ENCODE data around the gene MYADML2. TPM values are rescaled to one million over a fixed set of nuclear protein-coding genes. Genes with fewer than 3 reads are reported as not detected.
A peak's percentile ranks its signal among the peaks of the same experiment; 100 is the strongest.

MYADML2 gene
- total RNA-seq, 4 donors from 2014 or later: not detected

DNA sequence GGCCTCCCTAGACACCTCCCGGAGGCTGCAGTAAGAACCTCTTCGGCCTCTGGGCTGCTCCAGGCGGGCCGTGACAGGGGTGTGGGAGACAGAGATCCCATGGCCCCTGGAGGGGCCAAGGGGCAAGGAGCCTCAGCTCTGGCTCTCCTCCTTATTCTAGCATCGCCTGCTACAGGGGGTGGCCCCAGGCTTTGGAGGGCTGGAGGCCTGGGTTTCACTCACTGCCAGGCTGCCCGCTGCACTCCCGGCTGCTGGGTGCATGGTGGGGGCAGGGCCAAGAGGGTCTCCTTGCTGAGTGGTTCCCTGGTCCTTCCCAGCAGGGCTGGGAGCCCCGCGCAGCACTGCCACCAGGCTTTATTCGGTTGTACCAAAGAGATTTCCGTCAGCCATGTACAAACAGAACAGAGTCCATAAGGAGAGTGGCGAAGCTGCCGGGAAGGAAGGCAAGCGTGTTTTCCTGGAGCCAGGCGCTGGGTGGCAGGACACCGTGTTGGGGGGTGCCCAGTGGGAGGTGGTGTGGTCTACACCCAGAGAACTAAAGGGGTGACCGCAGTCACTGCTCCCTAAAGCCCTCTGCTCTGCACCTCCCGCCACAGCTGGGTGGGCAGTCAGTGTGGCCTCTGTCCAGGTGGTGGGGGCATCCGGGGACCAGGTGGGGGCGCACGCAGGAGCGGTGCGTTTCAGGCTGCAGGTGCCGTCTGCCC is 43.0 kb downstream of the MYADML2 start:
- intact Hi-C loops (cut with DNase I): no loop called here
- 91 to 95% methylated on average over 8 to 17 of the region's 24 CpGs for WGBS, 2 donors
- Histone ChIP-seq H3K36me3 (peaks cover 4 to 78% (median 11%) of the 10 kb centered on the region in 3 donors), H3K27me3 (peaks cover 0 to 20% (median 0%) of the 10 kb centered on the region in 4 donors), H3K4me3 (no peak overlapping the region), H3K9me3 (no peaks in the 10 kb centered on the region), H3K27ac (no peak overlapping the region), H3K4me1 (peaks cover 11 to 35% (median 13%) of the 10 kb centered on the region in 3 donors)
- no peak for DNase-seq
- no peak for TF ChIP-seq POLR2A (IDR thresholded peaks at IDR 0.05)
- TF ChIP-seq, protein P1, sequence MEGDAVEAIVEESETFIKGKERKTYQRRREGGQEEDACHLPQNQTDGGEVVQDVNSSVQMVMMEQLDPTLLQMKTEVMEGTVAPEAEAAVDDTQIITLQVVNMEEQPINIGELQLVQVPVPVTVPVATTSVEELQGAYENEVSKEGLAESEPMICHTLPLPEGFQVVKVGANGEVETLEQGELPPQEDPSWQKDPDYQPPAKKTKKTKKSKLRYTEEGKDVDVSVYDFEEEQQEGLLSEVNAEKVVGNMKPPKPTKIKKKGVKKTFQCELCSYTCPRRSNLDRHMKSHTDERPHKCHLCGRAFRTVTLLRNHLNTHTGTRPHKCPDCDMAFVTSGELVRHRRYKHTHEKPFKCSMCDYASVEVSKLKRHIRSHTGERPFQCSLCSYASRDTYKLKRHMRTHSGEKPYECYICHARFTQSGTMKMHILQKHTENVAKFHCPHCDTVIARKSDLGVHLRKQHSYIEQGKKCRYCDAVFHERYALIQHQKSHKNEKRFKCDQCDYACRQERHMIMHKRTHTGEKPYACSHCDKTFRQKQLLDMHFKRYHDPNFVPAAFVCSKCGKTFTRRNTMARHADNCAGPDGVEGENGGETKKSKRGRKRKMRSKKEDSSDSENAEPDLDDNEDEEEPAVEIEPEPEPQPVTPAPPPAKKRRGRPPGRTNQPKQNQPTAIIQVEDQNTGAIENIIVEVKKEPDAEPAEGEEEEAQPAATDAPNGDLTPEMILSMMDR (IDR thresholded peaks at IDR 0.05): no peak

DNA sequence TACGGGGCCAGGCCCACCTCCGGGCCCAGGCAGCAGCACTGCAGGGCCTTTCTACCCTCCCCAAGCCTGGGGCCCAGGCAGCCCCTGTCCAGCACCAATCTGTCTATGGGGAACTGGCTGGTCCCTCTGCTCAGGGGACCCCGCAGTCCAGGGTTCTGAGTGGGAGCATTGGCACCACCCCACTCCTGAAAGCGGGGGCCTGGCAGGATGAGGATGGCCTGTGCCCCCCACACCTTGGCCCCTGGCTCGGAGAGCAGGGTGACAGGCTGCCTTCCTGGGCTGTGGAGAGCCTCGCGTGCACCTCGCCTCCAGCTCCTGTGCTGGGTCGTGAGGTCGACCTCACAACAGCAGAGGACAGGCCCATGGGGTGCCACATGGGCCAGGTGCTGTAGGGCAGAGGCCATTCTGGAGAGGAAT is 43.6 kb downstream of the MYADML2 start:
- TF ChIP-seq, protein P1 (IDR thresholded peaks at IDR 0.05): no peak
- no peak for TF ChIP-seq POLR2A (IDR thresholded peaks at IDR 0.05)
- H3K27me3 ChIP-seq: peaks cover 0 to 20% (median 0%) of the 10 kb centered on the region in 4 donors
- whole genome bisulfite sequencing, 2 donors: 100% methylated on average over 2 of the region's 10 CpGs; no CpG with 5 or more reads in 1 of the 2 donors
- intact Hi-C loops (cut with DNase I): no loop called here
- H3K27ac ChIP-seq: no peak overlapping the region
- no peak overlapping the region for H3K4me3 ChIP-seq
- H3K36me3 ChIP-seq: peaks cover 4 to 78% (median 11%) of the 10 kb centered on the region in 3 donors
- peaks cover 11 to 38% (median 13%) of the 10 kb centered on the region in 3 donors for H3K4me1 ChIP-seq
- no peaks in the 10 kb centered on the region for H3K9me3 ChIP-seq
- no peak for DNase-seq

DNA sequence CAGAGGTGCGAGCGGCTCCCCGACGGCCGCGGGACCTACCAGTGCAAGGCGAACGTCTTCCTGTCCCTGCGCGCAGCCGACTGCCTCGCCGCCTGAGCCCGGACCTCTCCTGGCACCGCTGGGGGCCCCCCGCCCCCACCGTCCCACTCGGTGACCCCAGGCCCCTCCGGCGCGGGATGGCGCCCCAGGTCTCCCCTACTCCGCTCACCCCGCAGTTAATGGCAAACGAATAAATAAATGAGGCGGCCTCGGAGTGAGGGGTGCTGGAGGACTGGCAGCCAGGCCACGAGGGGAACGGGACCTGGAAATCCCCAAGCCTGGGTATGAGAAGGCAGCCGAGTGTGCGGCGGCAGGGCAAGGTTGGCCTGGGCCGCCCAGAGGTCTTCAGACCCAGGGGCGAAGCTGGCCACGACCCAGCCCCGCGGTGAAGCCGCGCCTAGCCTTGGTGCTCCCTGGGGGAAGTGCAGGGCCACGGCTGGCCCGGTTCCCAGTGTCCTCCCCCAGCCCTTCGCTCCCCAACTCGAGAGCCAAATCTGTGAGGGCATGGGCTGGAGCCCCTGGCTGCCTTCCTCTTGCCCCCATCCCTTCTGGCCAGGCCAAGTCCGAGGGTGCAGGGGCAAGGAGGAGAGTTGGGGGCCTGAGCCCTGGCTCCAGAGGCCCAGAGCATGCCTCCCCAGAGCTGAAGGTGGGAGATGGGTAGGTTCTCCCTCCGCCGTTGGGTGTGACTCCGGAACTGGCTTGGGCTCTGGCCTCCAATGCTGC is 44.2 kb downstream of the MYADML2 start:
- no peak for DNase-seq
- intact Hi-C loops (cut with DNase I): no loop called here
- no CpG with 5 or more reads among the region's 47 CpGs for WGBS, 2 donors
- TF ChIP-seq, protein P1 (IDR thresholded peaks at IDR 0.05): no peak
- TF ChIP-seq POLR2A (IDR thresholded peaks at IDR 0.05): no peak
- peaks cover 11 to 43% (median 13%) of the 10 kb centered on the region in 3 donors for H3K4me1 ChIP-seq
- peaks cover 4 to 78% (median 12%) of the 10 kb centered on the region in 3 donors for H3K36me3 ChIP-seq
- H3K27ac ChIP-seq: peak overlapping the region in 1 of 4 donors; percentile 19
- peaks cover 0 to 20% (median 0%) of the 10 kb centered on the region in 4 donors for H3K27me3 ChIP-seq
- H3K4me3 ChIP-seq: peak overlapping the region; percentile 23 to 62 (median 39)
- H3K9me3 ChIP-seq: no peaks in the 10 kb centered on the region

DNA sequence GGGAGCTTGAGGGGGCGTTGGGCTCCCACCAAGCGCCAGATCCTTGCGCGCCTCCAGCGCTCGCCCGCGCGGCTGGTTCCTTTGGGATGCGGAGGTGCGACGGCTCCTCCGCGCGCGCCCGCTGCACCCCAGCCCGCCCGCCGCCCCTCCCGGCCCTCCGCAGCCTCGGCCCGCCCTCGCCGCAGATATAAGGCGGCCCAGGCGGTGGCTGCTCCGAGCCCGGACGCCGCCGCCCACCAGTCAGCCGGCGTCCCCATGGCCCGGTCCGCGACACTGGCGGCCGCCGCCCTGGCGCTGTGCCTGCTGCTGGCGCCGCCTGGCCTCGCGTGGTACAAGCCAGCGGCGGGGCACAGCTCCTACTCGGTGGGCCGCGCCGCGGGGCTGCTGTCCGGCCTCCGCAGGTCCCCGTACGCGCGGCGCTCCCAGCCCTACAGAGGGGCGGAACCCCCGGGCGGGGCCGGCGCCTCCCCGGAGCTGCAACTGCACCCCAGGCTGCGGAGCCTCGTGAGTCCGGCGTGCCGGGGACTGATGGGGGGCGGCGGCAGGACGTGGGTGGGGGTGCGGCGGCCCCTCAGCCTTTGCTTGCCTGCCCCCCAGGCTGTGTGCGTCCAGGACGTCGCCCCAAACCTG is 44.9 kb downstream of the MYADML2 start, which contains the start of gene NPB:
Gene NPB, plus strand, starts transcription at position 216 of the 630 bp plus-strand sequence. Its CDS starts 40 bp downstream, at position 256.
- no CpG with 5 or more reads among the region's 79 CpGs for WGBS, 2 donors
- Histone ChIP-seq H3K4me1 (peaks cover 11 to 43% (median 13%) of the 10 kb centered on the region in 3 donors), H3K27ac (peak within 1 kb of the TSS in 1 of 4 donors; percentile 19), H3K27me3 (peaks cover 0 to 20% (median 0%) of the 10 kb centered on the region in 4 donors), H3K9me3 (no peaks in the 10 kb centered on the region), H3K4me3 (peak within 1 kb of the TSS; percentile 23 to 62 (median 39)), H3K36me3 (peaks cover 9 to 78% (median 10%) of the 10 kb centered on the region in 3 donors)
- TF ChIP-seq, protein P1 (IDR thresholded peaks at IDR 0.05): no peak
- no peak for TF ChIP-seq POLR2A (IDR thresholded peaks at IDR 0.05)
- DNase-seq: no peak
- intact Hi-C loops (cut with DNase I): no loop called here
